ENCODE data around the gene NUP88. TPM values are rescaled to one million over a fixed set of nuclear protein-coding genes. Genes with fewer than 3 reads are reported as not detected.

NUP88 gene
- total and polyA plus RNA-seq, 10 of the 15 experiments (the other 5 are each of a cell fraction or from before 2014, with no cell fraction given), result 110 to 244 (median 188) TPM

- H3K4me2 ChIP-seq (ENCODE audit: control insufficient read depth, insufficient read depth), result no peak overlapping the region
- H3K9ac ChIP-seq (ENCODE audit: control insufficient read depth, insufficient read depth, low read length), result no peak overlapping the region
- ChIA-PET RAD21 (ENCODE audit: unreplicated experiment) (no interaction called here), SMC1A (ENCODE audit: uncharacterized antibody, unreplicated experiment) (no interaction called here), CTCF (no interaction called here), POLR2A (no interaction called here)
- ATAC-seq, result no peak
- H3K27me3 ChIP-seq (replicated peaks in 1 of 2; ENCODE audit: control insufficient read depth in 2 of 2, insufficient read depth in 2 of 2, low read length in 1 of 2), result no peaks in the 10 kb centered on the region
- in situ Hi-C loops (cut with MboI), result no loop called here
- no peak for FAIRE-seq
- no peaks in the 10 kb centered on the region for H3K9me3 ChIP-seq (replicated peaks; ENCODE audit: control insufficient read depth, insufficient read depth, low read length)
- TF ChIP-seq KAT2A (conservative IDR thresholded peaks at IDR 0.05; ENCODE audit: control insufficient read depth, low read depth, low read length) (no peak), SMAD1 (IDR thresholded peaks at IDR 0.05; ENCODE audit: low read depth, partially characterized antibody) (no peak), HCFC1 (IDR thresholded peaks at IDR 0.05; ENCODE audit: low read length) (no peak), JUNB (IDR thresholded peaks at IDR 0.05) (no peak), RB1 (IDR thresholded peaks at IDR 0.05; ENCODE audit: borderline replicate concordance) (no peak), RUNX3 (IDR thresholded peaks at IDR 0.05; ENCODE audit: low read length) (no peak), BMI1 (IDR thresholded peaks at IDR 0.05; ENCODE audit: borderline replicate concordance) (no peak), CBFB (IDR thresholded peaks at IDR 0.05; ENCODE audit: low read depth) (no peak), NRF1 (conservative IDR thresholded peaks at IDR 0.05; ENCODE audit: low read depth, low read length) (no peak), BRCA1 (IDR thresholded peaks at IDR 0.05; ENCODE audit: low read depth, low read length) (no peak), E2F4 (IDR thresholded peaks at IDR 0.05; ENCODE audit: low read depth, low read length) (no peak), ZNF384 (IDR thresholded peaks at IDR 0.05; ENCODE audit: borderline replicate concordance, low read depth, low read length) (no peak), MXI1 (IDR thresholded peaks at IDR 0.05; ENCODE audit: low read depth, low read length) (no peak), TARDBP (IDR thresholded peaks at IDR 0.05; ENCODE audit: borderline replicate concordance) (no peak), TCF3 (IDR thresholded peaks at IDR 0.05; ENCODE audit: borderline replicate concordance, insufficient read depth, low read depth, low read length) (no peak)
- BruUV-seq (replicated peaks), result no TSS peak
- H3K79me2 ChIP-seq (ENCODE audit: control insufficient read depth, insufficient read depth, low read length), result no peaks in the 10 kb centered on the region; the same call in none of the 2 replicates
- H4K20me1 ChIP-seq (ENCODE audit: control insufficient read depth, insufficient read depth), result no peaks in the 10 kb centered on the region
- 96% methylated on average over 22 of the region's 22 CpGs for WGBS (ENCODE audit: insufficient coverage, insufficient replicate concordance, low lambda C conversion rate, missing lambda C conversion rate)
- peaks cover 19 to 20% of the 10 kb centered on the region in 2 experiments for H3K36me3 ChIP-seq (ENCODE audit: control insufficient read depth in 2 of 2, insufficient read depth in 2 of 2, low read length in 1 of 2)
- H2AFZ ChIP-seq (ENCODE audit: control insufficient read depth, low read depth, low read length), result no peak overlapping the region
- no peak overlapping the region for H3K4me3 ChIP-seq
- H3K27ac ChIP-seq (ENCODE audit: control insufficient read depth, insufficient read depth), result no peak overlapping the region
- H3K4me1 ChIP-seq (ENCODE audit: control insufficient read depth, insufficient read depth, low read length), result 0 out of 2 replicates have a peak, but pooled peaks cover 5% of the 10 kb centered on the region
- intact Hi-C loops (cut with micrococcal nuclease; ENCODE audit: unreplicated experiment), result no loop called here
- no peak for DNase-seq (ENCODE audit: low read depth, low spot score)
Measured at GRCh38 chr17:5444209-5444608, 24.7 kb upstream of the NUP88 start.

All from GM12878 (cell line).